IMR-90 (cell line): ENCODE results near the gene EPHB1. TPM values are rescaled to one million over a fixed set of nuclear protein-coding genes. Genes with fewer than 3 reads are reported as not detected.

Experiments used
- ATAC-seq: fragments of 200-7000 bp; cut with Tn5 transposase; 2 replicates; pipeline ENCODE4 v1.9.1; 2020; ENCODE audit warnings: low read depth, mild to moderate bottlenecking, moderate library complexity
- BruUV-seq: library from RNA; stranded (reverse); fragments of 400-500 nt; replicated peaks from 2 replicates; lab custom pipeline; 2021; lab: Mats Ljungman, UMichigan
- CTCF ChIA-PET: fragments of 300-600 bp; formaldehyde crosslinking; extraction: SDS; loops from one replicate; lab custom pipeline; 2021; ENCODE audit warnings: antibody characterized with exemption; lab: Yijun Ruan, JAX
- POLR2A ChIA-PET: fragments of 300-600 bp; sonication (Branson Sonifier 250); formaldehyde crosslinking; loops from one replicate; lab custom pipeline; 2022; ENCODE audit warnings: antibody characterized with exemption; ENCODE audit not compliant: unreplicated experiment; lab: Charles Lee
- DNase-seq: peaks from one replicate; pipeline ENCODE4 v3.0.0; 2013
- H2AFZ ChIP-seq: replicated peaks from 2 replicates; pipeline ENCODE3; 2013; ENCODE audit warnings: low read length, mild to moderate bottlenecking; ENCODE audit not compliant: poor library complexity
- H2AK5ac ChIP-seq: 2 replicates; pipeline ENCODE4 v1.6.1; 2013; ENCODE audit warnings: low read depth, low read length, inconsistent platforms
- H2AK9ac ChIP-seq: replicated peaks from 2 replicates; pipeline ENCODE3; 2013; ENCODE audit warnings: mild to moderate bottlenecking, low read depth, low read length, moderate library complexity; ENCODE audit not compliant: poor library complexity
- H2BK120ac ChIP-seq: 2 replicates; pipeline ENCODE4 v1.6.1; 2013; ENCODE audit warnings: low read depth, low read length, inconsistent platforms
- H2BK15ac ChIP-seq: 3 replicates; pipeline ENCODE4 v1.6.1; 2013; ENCODE audit warnings: low read depth, low read length, inconsistent platforms
- H2BK20ac ChIP-seq: 2 replicates; pipeline ENCODE4 v1.6.1; 2013; ENCODE audit warnings: low read depth, mild to moderate bottlenecking, inconsistent platforms, low read length, moderate library complexity
- H2BK5ac ChIP-seq: 2 replicates; pipeline ENCODE4 v1.6.1; 2013; ENCODE audit warnings: mild to moderate bottlenecking, low read depth, low read length, inconsistent platforms; ENCODE audit not compliant: poor library complexity, severe bottlenecking
- H3K14ac ChIP-seq: replicated peaks from 2 replicates; pipeline ENCODE4 v1.6.1; 2013; ENCODE audit warnings: low read depth, low read length, inconsistent platforms
- H3K18ac ChIP-seq: 2 replicates; pipeline ENCODE4 v1.6.1; 2013; ENCODE audit warnings: low read depth, low read length, control low read depth
- H3K23ac ChIP-seq: 2 replicates; pipeline ENCODE4 v1.6.1; 2013; ENCODE audit warnings: low read depth, low read length, inconsistent platforms
- H3K27ac ChIP-seq: 2 replicates; pipeline ENCODE4 v1.5.1; 2013; ENCODE audit warnings: mild to moderate bottlenecking, control low read depth, low read length; ENCODE audit not compliant: insufficient read depth
- H3K27me3 ChIP-seq: 2 replicates; pipeline ENCODE4 v1.6.1; 2013; ENCODE audit warnings: low read length; ENCODE audit not compliant: control insufficient read depth, insufficient read depth
- H3K36me3 ChIP-seq: 2 replicates; pipeline ENCODE4 v1.6.1; 2013; ENCODE audit warnings: low read length, mixed read lengths; ENCODE audit not compliant: control insufficient read depth, insufficient read depth
- H3K4ac ChIP-seq: 2 replicates; pipeline ENCODE4 v1.6.1; 2013; ENCODE audit warnings: low read depth, low read length, inconsistent platforms
- H3K4me1 ChIP-seq: 2 replicates; pipeline ENCODE4 v1.6.1; 2013; ENCODE audit warnings: low read length, mixed read lengths; ENCODE audit not compliant: control insufficient read depth, insufficient read depth
- H3K4me2 ChIP-seq: 2 replicates; pipeline ENCODE4 v1.6.1; 2013; ENCODE audit warnings: low read depth, mild to moderate bottlenecking, control low read depth, low read length, moderate library complexity
- H3K4me3 ChIP-seq: 2 replicates; pipeline ENCODE4 v1.5.1; 2013; ENCODE audit warnings: low read depth, mild to moderate bottlenecking, control low read depth, low read length, moderate library complexity; ENCODE audit not compliant: insufficient read depth
- H3K56ac ChIP-seq: 2 replicates; pipeline ENCODE4 v1.6.1; 2013; ENCODE audit warnings: low read length, inconsistent platforms; ENCODE audit not compliant: insufficient read depth; ENCODE audit errors: extremely low read depth
- H3K79me1 ChIP-seq, 2 experiments: 2 replicates each; pipeline ENCODE4 v1.6.1; 2013; ENCODE audit warnings: low read length in 2 of 2, inconsistent platforms in 1 of 2, low read depth in 1 of 2
- H3K9ac ChIP-seq: 2 replicates; pipeline ENCODE4 v1.6.1; 2013; ENCODE audit warnings: low read depth, low read length, control low read depth
- H3K9me1 ChIP-seq: 2 replicates; pipeline ENCODE4 v1.6.1; 2013; ENCODE audit warnings: low read length, inconsistent platforms; ENCODE audit not compliant: insufficient read depth
- H3K9me3 ChIP-seq: 2 replicates; pipeline ENCODE4 v1.6.1; 2013; ENCODE audit warnings: low read length; ENCODE audit not compliant: control insufficient read depth, insufficient read depth
- H4K20me1 ChIP-seq: 2 replicates; pipeline ENCODE4 v1.6.1; 2013; ENCODE audit warnings: low read length, inconsistent platforms; ENCODE audit not compliant: insufficient read depth
- H4K5ac ChIP-seq: 2 replicates; pipeline ENCODE4 v1.6.1; 2013; ENCODE audit warnings: mild to moderate bottlenecking, low read depth, low read length, control low read depth
- H4K8ac ChIP-seq, 2 experiments: 2 replicates each; pipeline ENCODE4 v1.6.1; 2013; ENCODE audit warnings: low read depth in 2 of 2, low read length in 2 of 2, control low read depth in 1 of 2, inconsistent platforms in 1 of 2
- H4K91ac ChIP-seq: 2 replicates; pipeline ENCODE4 v1.6.1; 2013; ENCODE audit warnings: low read depth, low read length, inconsistent platforms; ENCODE audit not compliant: insufficient read depth
- BHLHE40 ChIP-seq: fragments of 150-350 bp; IDR thresholded peaks from 2 replicates; pipeline ENCODE4 v1.6.1; 2016; ENCODE audit warnings: mild to moderate bottlenecking, low read depth, low read length
- FOS ChIP-seq: fragments of 150-350 bp; IDR thresholded peaks from 2 replicates; pipeline ENCODE4 v1.6.1; 2016; ENCODE audit warnings: low read depth, low read length
- NFE2L2 ChIP-seq: fragments of 150-350 bp; IDR thresholded peaks from 2 replicates; pipeline ENCODE4 v1.6.1; 2016; ENCODE audit warnings: low read depth, mild to moderate bottlenecking, low read length
- RFX5 ChIP-seq: IDR thresholded peaks from 2 replicates; pipeline ENCODE4 v1.8.0; 2012; ENCODE audit warnings: low read depth, mild to moderate bottlenecking, low read length, moderate library complexity
- SMC3 ChIP-seq: fragments of 150-350 bp; IDR thresholded peaks from 2 replicates; pipeline ENCODE4 v1.6.1; 2016; ENCODE audit warnings: low read depth, mild to moderate bottlenecking, antibody characterized with exemption, low read length, moderate library complexity
- WGBS, 2 experiments: methylation state at CpG; one replicate each; pipeline versions ENCODE4 v1.1.5 to v1.1.7; 2013; ENCODE audit warnings: missing lambda C conversion rate in 2 of 2; ENCODE audit not compliant: insufficient read length in 1 of 2; ENCODE audit errors: extremely low coverage in 2 of 2; 5-methylcytosine and 5-hydroxymethylcytosine counted together
- dilution Hi-C: fragments of 300-500 bp; cut with HindIII; formaldehyde crosslinking; loops from one replicate; pipeline ENCODE4 v1.14.3; 2018; ENCODE audit warnings: low sequenced_read_pairs; ENCODE audit not compliant: unreplicated experiment
- in situ Hi-C: fragments of 300-500 bp; cut with MboI; formaldehyde crosslinking; loops from 3 replicates; pipeline ENCODE4 v1.14.3; 2019; ENCODE audit warnings: low sequenced_read_pairs, inconsistent platforms, mixed read lengths
- intact Hi-C: fragments of 100-400 bp; cut with micrococcal nuclease; formaldehyde crosslinking; loops from 2 replicates; pipeline ENCODE4 v1.10.0; 2022
- polyA plus RNA-seq, 3 experiments: library from polyadenylated mRNA; depleted of rRNA; stranded (reverse); fragments of >200 nt; gene quantifications; 2 replicates each; pipeline ENCODE4 v1.2.3, GENCODE V29; 2012; ENCODE audit warnings: low replicate concordance in 1 of 3
- total RNA-seq: library from RNA; depleted of rRNA; stranded (reverse); fragments of >200 nt; gene quantifications from 2 replicates; pipeline ENCODE4 v1.2.3, GENCODE V29; 2012
- TF ChIP-seq, protein P1 (sequence below): conservative IDR thresholded peaks from 2 replicates; pipeline ENCODE4 v1.5.1; 2012; ENCODE audit warnings: mild to moderate bottlenecking, low read depth, low read length, improper control_type of control experiment
- TF ChIP-seq, protein P2 (sequence below): fragments of 150-350 bp; IDR thresholded peaks from 2 replicates; pipeline ENCODE4 v1.6.1; 2016; ENCODE audit warnings: low read depth, mild to moderate bottlenecking, low read length, moderate library complexity, borderline replicate concordance

Gene EPHB1
- total and polyA plus RNA-seq, 2 of the 4 experiments (the other 2 are of a cell fraction), result 0.17 to 0.36 TPM

DNA sequence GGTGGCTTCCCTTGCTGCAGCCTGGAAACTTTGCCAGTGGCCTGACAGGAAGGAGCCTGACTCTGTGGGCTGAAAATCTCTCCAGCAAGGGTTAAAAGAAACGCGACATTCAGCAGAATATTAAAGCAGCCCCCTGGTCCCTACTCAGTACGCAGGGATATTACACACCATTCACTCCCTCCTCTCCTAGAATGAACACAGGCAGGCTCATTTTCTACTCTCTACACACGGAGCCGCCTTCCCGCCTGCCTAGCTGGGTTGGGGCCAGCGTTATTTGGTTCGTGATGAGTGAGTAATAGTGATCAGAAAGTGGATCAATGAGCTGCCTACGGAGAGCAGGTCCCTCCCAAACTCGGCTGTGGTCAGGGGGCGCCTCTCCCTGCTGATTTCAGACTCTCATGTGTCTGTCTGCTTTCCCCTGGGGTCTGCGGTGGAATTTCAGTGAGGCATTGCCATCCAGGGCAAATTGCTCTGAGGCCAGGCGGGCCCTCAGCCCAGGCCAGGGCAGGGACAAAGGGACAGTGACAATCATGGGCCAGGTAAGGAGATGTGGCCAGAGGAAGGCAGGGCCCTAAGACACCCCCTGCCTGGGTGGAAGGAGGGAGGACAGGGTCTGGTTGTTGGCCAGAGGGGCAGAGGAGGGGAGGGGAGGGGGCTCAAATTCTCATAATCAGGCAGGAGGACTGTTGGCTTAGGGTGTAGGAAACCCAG, 2.8 kb downstream of the EPHB1 start:
- no peak overlapping the region for H4K8ac ChIP-seq
- TF ChIP-seq SMC3, result no peak
- no peak for TF ChIP-seq RFX5
- TF ChIP-seq BHLHE40, result no peak
- TF ChIP-seq, protein P1, sequence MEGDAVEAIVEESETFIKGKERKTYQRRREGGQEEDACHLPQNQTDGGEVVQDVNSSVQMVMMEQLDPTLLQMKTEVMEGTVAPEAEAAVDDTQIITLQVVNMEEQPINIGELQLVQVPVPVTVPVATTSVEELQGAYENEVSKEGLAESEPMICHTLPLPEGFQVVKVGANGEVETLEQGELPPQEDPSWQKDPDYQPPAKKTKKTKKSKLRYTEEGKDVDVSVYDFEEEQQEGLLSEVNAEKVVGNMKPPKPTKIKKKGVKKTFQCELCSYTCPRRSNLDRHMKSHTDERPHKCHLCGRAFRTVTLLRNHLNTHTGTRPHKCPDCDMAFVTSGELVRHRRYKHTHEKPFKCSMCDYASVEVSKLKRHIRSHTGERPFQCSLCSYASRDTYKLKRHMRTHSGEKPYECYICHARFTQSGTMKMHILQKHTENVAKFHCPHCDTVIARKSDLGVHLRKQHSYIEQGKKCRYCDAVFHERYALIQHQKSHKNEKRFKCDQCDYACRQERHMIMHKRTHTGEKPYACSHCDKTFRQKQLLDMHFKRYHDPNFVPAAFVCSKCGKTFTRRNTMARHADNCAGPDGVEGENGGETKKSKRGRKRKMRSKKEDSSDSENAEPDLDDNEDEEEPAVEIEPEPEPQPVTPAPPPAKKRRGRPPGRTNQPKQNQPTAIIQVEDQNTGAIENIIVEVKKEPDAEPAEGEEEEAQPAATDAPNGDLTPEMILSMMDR, result no peak
- TF ChIP-seq FOS, result no peak
- TF ChIP-seq, protein P2, sequence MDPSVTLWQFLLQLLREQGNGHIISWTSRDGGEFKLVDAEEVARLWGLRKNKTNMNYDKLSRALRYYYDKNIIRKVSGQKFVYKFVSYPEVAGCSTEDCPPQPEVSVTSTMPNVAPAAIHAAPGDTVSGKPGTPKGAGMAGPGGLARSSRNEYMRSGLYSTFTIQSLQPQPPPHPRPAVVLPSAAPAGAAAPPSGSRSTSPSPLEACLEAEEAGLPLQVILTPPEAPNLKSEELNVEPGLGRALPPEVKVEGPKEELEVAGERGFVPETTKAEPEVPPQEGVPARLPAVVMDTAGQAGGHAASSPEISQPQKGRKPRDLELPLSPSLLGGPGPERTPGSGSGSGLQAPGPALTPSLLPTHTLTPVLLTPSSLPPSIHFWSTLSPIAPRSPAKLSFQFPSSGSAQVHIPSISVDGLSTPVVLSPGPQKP, result no peak
- no peak for TF ChIP-seq NFE2L2
- H3K9me3 ChIP-seq, result no peaks in the 10 kb centered on the region
- no peak overlapping the region for H3K56ac ChIP-seq
- no peaks in the 10 kb centered on the region for H3K79me1 ChIP-seq
- no peaks in the 10 kb centered on the region for H3K36me3 ChIP-seq
- no peak overlapping the region for H3K18ac ChIP-seq
- H3K4me1 ChIP-seq, result peaks cover 1% of the 10 kb centered on the region; the same call in 1 of the 2 replicates
- WGBS, 2 experiments, result 17% methylated on average over 3 of the region's 13 CpGs; no CpG with 5 or more reads in 1 of the 2 experiments
- H3K27ac ChIP-seq, result no peak overlapping the region
- ATAC-seq (no peak), DNase-seq (no peak)
- H3K9ac ChIP-seq, result no peak overlapping the region
- dilution Hi-C loops, result no loop called here
- H4K91ac ChIP-seq, result no peak overlapping the region
- no peak overlapping the region for H2BK15ac ChIP-seq
- H3K4me3 ChIP-seq, result no peak overlapping the region
- H2BK20ac ChIP-seq, result no peak overlapping the region
- no peaks in the 10 kb centered on the region for H3K9me1 ChIP-seq
- H3K4ac ChIP-seq, result no peak overlapping the region
- H2AK9ac ChIP-seq, result no peak overlapping the region
- H2BK120ac ChIP-seq, result no peak overlapping the region
- no peak overlapping the region for H2AK5ac ChIP-seq
- no peaks in the 10 kb centered on the region; the same call in 1 of the 2 replicates for H4K20me1 ChIP-seq
- intact Hi-C loops, result loop anchor here (10.0 kb wide), 1 partner anchor 1247 kb away; no protein-coding TSS in a partner anchor
- in situ Hi-C loops, result loop anchor here (5.0 to 25.0 kb wide), 2 partner anchors 1094 to 1239 kb away; no protein-coding TSS in a partner anchor
- no peak overlapping the region for H3K4me2 ChIP-seq
- H3K14ac ChIP-seq, result no peak overlapping the region
- H4K5ac ChIP-seq, result no peak overlapping the region
- H2AFZ ChIP-seq, result peak overlapping the region; percentile 51
- no peak overlapping the region for H3K23ac ChIP-seq
- CTCF ChIA-PET, result no interaction called here
- POLR2A ChIA-PET, result no interaction called here
- H3K27me3 ChIP-seq, result peaks cover 45% of the 10 kb centered on the region
- H2BK5ac ChIP-seq, result no peak overlapping the region
- no TSS peak for BruUV-seq
